OCI-LY7 (cell line): Measurements from ENCODE around the gene UBE2M. TPM values are rescaled to one million over a fixed set of nuclear protein-coding genes. Genes with fewer than 3 reads are reported as not detected.

Experiments
- BruUV-seq: library from RNA; stranded (reverse); fragments of 400-500 nt; replicated peaks from 2 replicates; lab custom pipeline; 2021; lab: Mats Ljungman, UMichigan
- CTCF ChIA-PET: fragments of 300-600 bp; sonication (Branson Sonifier 250); formaldehyde crosslinking; loops from one replicate; lab custom pipeline; 2022; ENCODE audit warnings: antibody characterized with exemption; ENCODE audit not compliant: unreplicated experiment; lab: Charles Lee
- POLR2A ChIA-PET: fragments of 300-600 bp; sonication (Branson Sonifier 250); formaldehyde crosslinking; loops from one replicate; lab custom pipeline; 2022; ENCODE audit warnings: antibody characterized with exemption; lab: Charles Lee
- DNase-seq: peaks from one replicate; pipeline ENCODE4 v3.0.0-alpha.2; 2015; ENCODE audit warnings: low spot score
- H2AFZ ChIP-seq: fragments of 200-600 bp; sonication (generic), shearing (Covaris generic); 2 replicates; pipeline ENCODE4 v1.6.1; 2014; ENCODE audit warnings: mild to moderate bottlenecking, antibody characterized with exemption, low read length, moderate library complexity
- H3K27ac ChIP-seq: fragments of 200-600 bp; sonication (generic); 2 replicates; pipeline ENCODE4 v1.5.1; 2014; ENCODE audit warnings: mixed run types, low read depth, mild to moderate bottlenecking, moderate library complexity, low read length, inconsistent platforms; ENCODE audit not compliant: poor library complexity, severe bottlenecking
- H3K36me3 ChIP-seq: fragments of 200-600 bp; sonication (generic); 2 replicates; pipeline ENCODE4 v1.6.1; 2014; ENCODE audit warnings: mild to moderate bottlenecking, antibody characterized with exemption, low read length, moderate library complexity, mixed read lengths; ENCODE audit not compliant: insufficient read depth
- H3K4me1 ChIP-seq: fragments of 200-600 bp; sonication (generic); 2 replicates; pipeline ENCODE4 v1.5.1; 2014; ENCODE audit warnings: mild to moderate bottlenecking, low read length; ENCODE audit not compliant: insufficient read depth, poor library complexity, severe bottlenecking
- H3K4me2 ChIP-seq: fragments of 200-600 bp; sonication (generic); 2 replicates; pipeline ENCODE4 v1.6.1; 2014; ENCODE audit warnings: mild to moderate bottlenecking, low read length
- H3K4me3 ChIP-seq: fragments of 200-600 bp; sonication (generic); 2 replicates; pipeline ENCODE4 v1.5.1; 2014; ENCODE audit warnings: mild to moderate bottlenecking, low read depth, low read length; ENCODE audit not compliant: poor library complexity, severe bottlenecking
- H3K79me2 ChIP-seq: fragments of 200-600 bp; sonication (generic); 2 replicates; pipeline ENCODE4 v1.6.1; 2016; ENCODE audit warnings: low read depth, mild to moderate bottlenecking, low read length, moderate library complexity, mixed read lengths; ENCODE audit not compliant: insufficient read depth
- H3K9me2 ChIP-seq: fragments of 200-600 bp; sonication (generic); 2 replicates; pipeline ENCODE4 v1.6.1; 2016; ENCODE audit warnings: mild to moderate bottlenecking, low read length, mixed read lengths; ENCODE audit not compliant: insufficient read depth
- H3K9me3 ChIP-seq: fragments of 200-600 bp; sonication (generic); 2 replicates; pipeline ENCODE4 v1.6.1; 2014; ENCODE audit warnings: mild to moderate bottlenecking, mixed run types, low read length, mixed read lengths
- H4K20me1 ChIP-seq: fragments of 200-600 bp; sonication (generic); 2 replicates; pipeline ENCODE4 v1.6.1; 2014; ENCODE audit warnings: mild to moderate bottlenecking, antibody characterized with exemption, low read length, moderate library complexity, mixed read lengths; ENCODE audit not compliant: insufficient read depth
- EZH2phosphoT487 ChIP-seq: fragments of 200-600 bp; sonication (generic); IDR thresholded peaks from 2 replicates; pipeline ENCODE4 v1.6.1; 2018; ENCODE audit warnings: low read depth, borderline replicate concordance, mild to moderate bottlenecking, mixed run types, antibody characterized with exemption, low read length, moderate library complexity, mixed read lengths
- intact Hi-C: fragments of 100-400 bp; cut with micrococcal nuclease; formaldehyde crosslinking; loops from one replicate; pipeline ENCODE4 v1.10.0; 2022; ENCODE audit not compliant: unreplicated experiment
- total RNA-seq, 2 experiments: library from RNA; depleted of rRNA in 1 of 2; stranded (reverse); fragments of >200 nt in 1 of 2; shearing (Covaris generic) in 1 of 2; gene quantifications; 2 replicates each; pipeline ENCODE4 v1.2.3, GENCODE V29; 2014 to 2022
- TF ChIP-seq, protein P1 (sequence below): fragments of 200-600 bp; sonication (generic); conservative IDR thresholded peaks from 2 replicates; pipeline ENCODE4 v1.5.1; 2014; ENCODE audit warnings: mild to moderate bottlenecking, antibody characterized with exemption, low read length, moderate library complexity, mixed read lengths

The UBE2M gene
- total RNA-seq, 2 experiments from 2014 or later: 101 to 117 TPM

DNA sequence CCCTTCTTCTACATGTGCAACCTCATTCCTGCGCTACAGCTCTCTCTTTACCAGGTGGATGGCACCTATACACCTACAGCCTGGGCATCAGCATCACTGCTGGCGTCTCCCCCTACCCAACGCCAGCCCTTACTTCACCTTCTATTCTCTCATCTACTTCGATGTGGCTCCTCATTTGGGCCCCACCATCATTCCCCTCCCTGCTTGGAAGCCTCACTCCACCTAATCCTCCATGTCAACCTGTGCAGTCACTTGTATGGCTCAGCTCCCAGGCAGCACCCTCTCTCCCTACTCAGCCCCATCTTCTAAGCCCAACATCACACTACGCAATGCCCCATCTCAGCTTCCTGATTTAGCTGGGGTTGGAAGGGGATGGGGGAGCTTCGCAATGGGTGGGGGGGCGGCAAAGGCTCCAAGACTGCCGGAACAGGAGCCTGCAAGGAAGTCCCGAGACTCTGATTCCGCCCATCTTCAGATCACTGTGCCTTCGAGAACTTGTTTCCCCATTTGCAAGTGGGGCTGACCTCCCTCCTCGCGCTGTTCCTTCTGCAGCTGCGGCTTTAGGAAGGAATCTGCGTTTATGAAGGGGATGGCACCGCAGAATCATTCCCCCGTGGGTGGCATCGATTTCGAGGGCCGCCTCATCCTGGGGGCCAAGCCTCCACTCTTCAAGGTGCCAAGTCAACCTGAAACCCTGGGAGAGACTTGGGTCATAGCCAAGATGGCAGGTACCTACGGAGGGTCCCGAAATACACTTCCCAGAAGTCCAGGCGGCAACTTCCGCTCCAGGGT is 13.8 kb upstream of the UBE2M start:
- Histone ChIP-seq H3K4me1 (peaks cover 27% of the 10 kb centered on the region), H3K4me3 (peak overlapping the region; percentile 76), H3K9me3 (no peaks in the 10 kb centered on the region), H3K79me2 (no peaks in the 10 kb centered on the region), H3K36me3 (peaks cover 33% of the 10 kb centered on the region; the same call in 1 of the 2 replicates), H4K20me1 (no peaks in the 10 kb centered on the region), H2AFZ (peak overlapping the region; percentile 49; the same call in 1 of the 2 replicates), H3K27ac (peak overlapping the region; percentile 86), H3K9me2 (no peaks in the 10 kb centered on the region), H3K4me2 (peak overlapping the region; percentile 89)
- intact Hi-C loops: loop anchor here (2.0 kb wide), 1 partner anchor 57 kb away; no protein-coding TSS in a partner anchor
- BruUV-seq: no TSS peak
- ChIA-PET POLR2A (no interaction called here), CTCF (no interaction called here)
- DNase-seq: no peak
- TF ChIP-seq EZH2phosphoT487: no peak
- TF ChIP-seq, protein P1, sequence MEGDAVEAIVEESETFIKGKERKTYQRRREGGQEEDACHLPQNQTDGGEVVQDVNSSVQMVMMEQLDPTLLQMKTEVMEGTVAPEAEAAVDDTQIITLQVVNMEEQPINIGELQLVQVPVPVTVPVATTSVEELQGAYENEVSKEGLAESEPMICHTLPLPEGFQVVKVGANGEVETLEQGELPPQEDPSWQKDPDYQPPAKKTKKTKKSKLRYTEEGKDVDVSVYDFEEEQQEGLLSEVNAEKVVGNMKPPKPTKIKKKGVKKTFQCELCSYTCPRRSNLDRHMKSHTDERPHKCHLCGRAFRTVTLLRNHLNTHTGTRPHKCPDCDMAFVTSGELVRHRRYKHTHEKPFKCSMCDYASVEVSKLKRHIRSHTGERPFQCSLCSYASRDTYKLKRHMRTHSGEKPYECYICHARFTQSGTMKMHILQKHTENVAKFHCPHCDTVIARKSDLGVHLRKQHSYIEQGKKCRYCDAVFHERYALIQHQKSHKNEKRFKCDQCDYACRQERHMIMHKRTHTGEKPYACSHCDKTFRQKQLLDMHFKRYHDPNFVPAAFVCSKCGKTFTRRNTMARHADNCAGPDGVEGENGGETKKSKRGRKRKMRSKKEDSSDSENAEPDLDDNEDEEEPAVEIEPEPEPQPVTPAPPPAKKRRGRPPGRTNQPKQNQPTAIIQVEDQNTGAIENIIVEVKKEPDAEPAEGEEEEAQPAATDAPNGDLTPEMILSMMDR: no peak

DNA sequence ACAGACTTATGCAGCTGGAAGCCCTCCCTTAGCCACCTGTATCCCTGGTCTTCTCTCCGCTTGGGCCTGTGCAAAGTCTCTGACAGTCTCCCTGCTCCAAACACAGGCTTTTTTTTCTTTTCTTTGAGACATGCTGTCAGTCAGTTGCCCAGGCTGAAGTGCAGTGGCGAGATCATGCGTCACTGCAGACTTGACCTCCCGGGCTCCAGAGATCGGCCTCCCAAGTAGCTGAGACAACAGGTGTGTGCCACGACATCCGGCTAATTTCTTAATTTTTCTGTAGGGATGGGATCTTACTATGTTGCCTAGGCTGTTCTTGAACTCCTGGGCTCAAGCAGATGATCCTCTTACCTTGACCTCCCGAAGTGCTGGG is 13.2 kb upstream of the UBE2M start:
- no TSS peak for BruUV-seq
- intact Hi-C loops: no loop called here

More for the DNA sequence above, 13.2 kb upstream of the UBE2M start:
- no peak for DNase-seq
- Histone ChIP-seq H3K9me3 (no peaks in the 10 kb centered on the region), H3K4me3 (peak overlapping the region; percentile 76), H3K9me2 (no peaks in the 10 kb centered on the region), H3K4me1 (peaks cover 27% of the 10 kb centered on the region), H3K27ac (no peak overlapping the region), H3K36me3 (peaks cover 33% of the 10 kb centered on the region; the same call in 1 of the 2 replicates), H2AFZ (no peak overlapping the region), H4K20me1 (no peaks in the 10 kb centered on the region), H3K4me2 (peak overlapping the region; percentile 89; the same call in 1 of the 2 replicates), H3K79me2 (no peaks in the 10 kb centered on the region)
- POLR2A ChIA-PET: no interaction called here
- no peak for TF ChIP-seq EZH2phosphoT487
- TF ChIP-seq, protein P1: no peak
- CTCF ChIA-PET: no interaction called here
